Activated CD8-positive, alpha-beta T cell treated with anti-CD3 and anti-CD28 coated beads, Interleukin-2, amount 10 ng/mL, durations not matched to agents 7 days and 5 days (primary cell): ENCODE results near the gene TIAM2. TPM values are rescaled to one million over a fixed set of nuclear protein-coding genes. Genes with fewer than 3 reads are reported as not detected.
A peak's percentile ranks its signal among the peaks of the same experiment; 100 is the strongest.
"Not testable (repeated sequence)": the region's sequence is repeated elsewhere in the genome, so short reads cannot be mapped to it uniquely, and the experiment has no call there.

ENCODE experiments used
- ATAC-seq: fragments of 150-1000 bp; cut with Tn5 transposase; one replicate; pipeline ENCODE4 v1.10.0; 2021; ENCODE audit warnings: moderate library complexity
- CTCF ChIA-PET: fragments of 350-600 bp; sonication (Branson Sonifier 250); formaldehyde crosslinking; loops from one replicate; lab custom pipeline; 2021; ENCODE audit warnings: antibody characterized with exemption; lab: Charles Lee
- POLR2A ChIA-PET: fragments of 350-600 bp; sonication (Branson Sonifier 250); formaldehyde crosslinking; loops from one replicate; lab custom pipeline; 2021; ENCODE audit warnings: antibody characterized with exemption; lab: Charles Lee
- DNase-seq: peaks from one replicate; pipeline ENCODE4 v3.0.0-alpha.2; 2020
- H3K27ac Mint-ChIP-seq: one replicate; pipeline ENCODE4 v1.8.0; 2021; ENCODE audit warnings: mild to moderate bottlenecking, mixed read lengths
- H3K27me3 Mint-ChIP-seq: one replicate; pipeline ENCODE4 v1.8.0; 2021; ENCODE audit warnings: low read depth, mixed read lengths
- H3K36me3 Mint-ChIP-seq: one replicate; pipeline ENCODE4 v1.8.0; 2021; ENCODE audit warnings: low read depth, mixed read lengths
- H3K4me1 Mint-ChIP-seq: one replicate; pipeline ENCODE4 v1.8.0; 2021; ENCODE audit warnings: low read depth, mixed read lengths
- H3K4me3 Mint-ChIP-seq: one replicate; pipeline ENCODE4 v1.8.0; 2021; ENCODE audit warnings: mild to moderate bottlenecking, mixed read lengths
- H3K9me3 Mint-ChIP-seq: one replicate; pipeline ENCODE4 v1.8.0; 2022; ENCODE audit warnings: mixed read lengths; ENCODE audit not compliant: insufficient read depth
- total RNA-seq, 2 experiments: library from RNA; stranded (reverse); gene quantifications; one replicate each; pipeline ENCODE4 v1.2.3, GENCODE V29; 2021

The TIAM2 gene
- total RNA-seq, 2 experiments from 2014 or later = 2.9 to 4.5 TPM

GRCh38 chr6:155091756-155092155 is 96.6 kb downstream of the TIAM2 start:
- CTCF ChIA-PET = no interaction called here
- no peak overlapping the region for H3K4me3 Mint-ChIP-seq
- POLR2A ChIA-PET = no interaction called here
- no peaks in the 10 kb centered on the region for H3K9me3 Mint-ChIP-seq
- peaks cover 4% of the 10 kb centered on the region for H3K4me1 Mint-ChIP-seq
- peaks cover under 1% of the 10 kb centered on the region for H3K27me3 Mint-ChIP-seq
- H3K27ac Mint-ChIP-seq = no peak overlapping the region
- DNase-seq (no peak), ATAC-seq (no peak)
- no peaks in the 10 kb centered on the region for H3K36me3 Mint-ChIP-seq

- CTCF ChIA-PET = no interaction called here
- POLR2A ChIA-PET = no interaction called here
- DNase-seq (peak; percentile 44), ATAC-seq (peak; percentile 55)
- Mint-ChIP-seq H3K27ac (no peak overlapping the region), H3K36me3 (no peaks in the 10 kb centered on the region), H3K9me3 (no peaks in the 10 kb centered on the region), H3K27me3 (peaks cover 4% of the 10 kb centered on the region), H3K4me3 (no peak overlapping the region), H3K4me1 (peaks cover 4% of the 10 kb centered on the region)
These were observed 98.3 kb downstream of the TIAM2 start for GRCh38 chr6:155093430-155093829.

- Mint-ChIP-seq H3K36me3 (no peaks in the 10 kb centered on the region), H3K27ac (no peak overlapping the region), H3K9me3 (no peaks in the 10 kb centered on the region), H3K4me3 (no peak overlapping the region), H3K4me1 (peaks cover 3% of the 10 kb centered on the region), H3K27me3 (peaks cover 4% of the 10 kb centered on the region)
- ChIA-PET POLR2A (no interaction called here), CTCF (no interaction called here)
- ATAC-seq (no peak), DNase-seq (no peak)
These were observed 105.0 kb downstream of the TIAM2 start for GRCh38 chr6:155100087-155100486.

- H3K4me3 Mint-ChIP-seq = no peak overlapping the region
- H3K27me3 Mint-ChIP-seq = peaks cover 4% of the 10 kb centered on the region
- H3K9me3 Mint-ChIP-seq = no peaks in the 10 kb centered on the region
- ChIA-PET CTCF (no interaction called here), POLR2A (no interaction called here)
- no peaks in the 10 kb centered on the region for H3K36me3 Mint-ChIP-seq
- DNase-seq (no peak), ATAC-seq (no peak)
- peaks cover 3% of the 10 kb centered on the region for H3K4me1 Mint-ChIP-seq
- no peak overlapping the region for H3K27ac Mint-ChIP-seq
These were observed 105.5 kb downstream of the TIAM2 start for GRCh38 chr6:155100591-155100990.

GRCh38 chr6:155103083-155103645 is 108.0 kb downstream of the TIAM2 start:
- H3K9me3 Mint-ChIP-seq, H3K27ac Mint-ChIP-seq, ATAC-seq, H3K27me3 Mint-ChIP-seq, H3K4me3 Mint-ChIP-seq, POLR2A ChIA-PET, H3K4me1 Mint-ChIP-seq, DNase-seq, H3K36me3 Mint-ChIP-seq: not testable (repeated sequence)
- CTCF ChIA-PET = interaction anchor here (1.6 kb wide), 1 partner anchor 427 kb away, joined by 4 read pairs; no protein-coding TSS in a partner anchor

- no peaks in the 10 kb centered on the region for H3K36me3 Mint-ChIP-seq
- ATAC-seq (no peak), DNase-seq (no peak)
- ChIA-PET POLR2A (no interaction called here), CTCF (interaction anchor here (1.6 kb wide), 1 partner anchor 428 kb away, joined by 4 read pairs; no protein-coding TSS in a partner anchor)
- no peaks in the 10 kb centered on the region for H3K9me3 Mint-ChIP-seq
- H3K27ac Mint-ChIP-seq = no peak overlapping the region
- no peak overlapping the region for H3K4me3 Mint-ChIP-seq
- H3K4me1 Mint-ChIP-seq = peaks cover 6% of the 10 kb centered on the region
- no peaks in the 10 kb centered on the region for H3K27me3 Mint-ChIP-seq
These were observed 108.8 kb downstream of the TIAM2 start for GRCh38 chr6:155103816-155104366.

- Mint-ChIP-seq H3K4me1 (peaks cover 6% of the 10 kb centered on the region), H3K36me3 (no peaks in the 10 kb centered on the region), H3K9me3 (no peaks in the 10 kb centered on the region), H3K27ac (no peak overlapping the region), H3K27me3 (no peaks in the 10 kb centered on the region), H3K4me3 (no peak overlapping the region)
- ChIA-PET POLR2A (interaction anchor here (1.0 kb wide), 1 partner anchor 47 kb away, joined by 6 read pairs; no protein-coding TSS in a partner anchor), CTCF (interaction anchor here (1.5 kb wide), 1 partner anchor 47 kb away, joined by 4 read pairs; no protein-coding TSS in a partner anchor)
- DNase-seq = no peak
- ATAC-seq = peak; percentile 57
These were observed 111.5 kb downstream of the TIAM2 start for GRCh38 chr6:155106456-155107115.

GRCh38 chr6:155107432-155108069 is 112.4 kb downstream of the TIAM2 start:
- no peak overlapping the region for H3K27ac Mint-ChIP-seq
- DNase-seq = no peak

GRCh38 chr6:155108070-155108820 is 113.1 kb downstream of the TIAM2 start:
- Mint-ChIP-seq H3K4me3 (no peak overlapping the region), H3K36me3 (no peaks in the 10 kb centered on the region), H3K27ac (no peak overlapping the region), H3K9me3 (no peaks in the 10 kb centered on the region), H3K4me1 (peaks cover 6% of the 10 kb centered on the region), H3K27me3 (peaks cover 6% of the 10 kb centered on the region)
- POLR2A ChIA-PET = interaction anchor here (0.9 kb wide), 1 partner anchor 18 kb away, joined by 3 read pairs; no protein-coding TSS in a partner anchor
- CTCF ChIA-PET = no interaction called here
- DNase-seq = no peak
- ATAC-seq = no peak

More at GRCh38 chr6:155107432-155108069, 112.4 kb downstream of the TIAM2 start:
- Mint-ChIP-seq H3K4me1 (peaks cover 6% of the 10 kb centered on the region), H3K27me3 (peaks cover 1% of the 10 kb centered on the region), H3K9me3 (no peaks in the 10 kb centered on the region), H3K36me3 (no peaks in the 10 kb centered on the region), H3K4me3 (peak overlapping the region; percentile 7)
- ChIA-PET CTCF (interaction anchor here (1.5 kb wide), 1 partner anchor 46 kb away, joined by 4 read pairs; no protein-coding TSS in a partner anchor), POLR2A (interaction anchor here (0.9 to 1.0 kb wide), 2 partner anchors 17 to 46 kb away, joined by 3 to 6 read pairs; no protein-coding TSS in a partner anchor)
- ATAC-seq = no peak

GRCh38 chr6:155110721-155111120 is 115.6 kb downstream of the TIAM2 start:
- ATAC-seq (no peak), DNase-seq (no peak)
- Mint-ChIP-seq H3K9me3 (no peaks in the 10 kb centered on the region), H3K27ac (no peak overlapping the region), H3K4me3 (no peak overlapping the region), H3K4me1 (peaks cover 3% of the 10 kb centered on the region), H3K27me3 (peaks cover 6% of the 10 kb centered on the region), H3K36me3 (no peaks in the 10 kb centered on the region)
- ChIA-PET POLR2A (no interaction called here), CTCF (no interaction called here)

- ATAC-seq (no peak), DNase-seq (no peak)
- CTCF ChIA-PET = no interaction called here
- H3K9me3 Mint-ChIP-seq = no peaks in the 10 kb centered on the region
- peaks cover 6% of the 10 kb centered on the region for H3K27me3 Mint-ChIP-seq
- no peaks in the 10 kb centered on the region for H3K36me3 Mint-ChIP-seq
- peaks cover 1% of the 10 kb centered on the region for H3K4me1 Mint-ChIP-seq
- no peak overlapping the region for H3K27ac Mint-ChIP-seq
- H3K4me3 Mint-ChIP-seq = no peak overlapping the region
- POLR2A ChIA-PET = no interaction called here
These were observed 117.6 kb downstream of the TIAM2 start for GRCh38 chr6:155112757-155113156.
